H1 (cell line): ENCODE measurements around the gene C15orf61. TPM values are rescaled to one million over a fixed set of nuclear protein-coding genes. Genes with fewer than 3 reads are reported as not detected.

ENCODE experiments used
- polyA plus RNA-seq, 7 experiments: library from polyadenylated mRNA; depleted of rRNA in 3 of 7; stranded (reverse) in 5 of 7; unstranded in 2 of 7; fragments of >200 nt in 5 of 7; fragments of 200-250 nt in 2 of 7; gene quantifications; 1 replicate in 5 of 7; 2 replicates in 1 of 7; 4 replicates in 1 of 7; pipeline versions ENCODE4 v1.2.1 to v1.2.3, GENCODE V29; 2011 to 2013; ENCODE audit warnings: missing spikeins in 2 of 7, mixed read lengths in 2 of 7
- total RNA-seq: library from RNA; stranded (reverse); fragmentation: NEBNext Ultra II Directional; extraction: Animal tissue kit (Norgen Biotek cat#: 25700); gene quantifications from 2 replicates; pipeline ENCODE4 v1.2.1, GENCODE V29; 2021
- TF ChIP-seq, protein P1 (sequence below), 3 experiments: IDR thresholded peaks; 1 replicate in 2 of 3; 2 replicates in 1 of 3; pipeline versions ENCODE4 v1.5.1 to v1.6.1; 2011; ENCODE audit warnings: low read length in 3 of 3, mild to moderate bottlenecking in 3 of 3, inconsistent platforms in 2 of 3, low read depth in 1 of 3, moderate library complexity in 1 of 3; ENCODE audit not compliant: insufficient read depth in 1 of 3; ENCODE audit errors: control extremely low read depth in 1 of 3

The C15orf61 gene
- total and polyA plus RNA-seq, 2 of the 8 experiments (the other 6 are each of a cell fraction or from before 2014, with no cell fraction given): 1.7 to 2.0 TPM

DNA sequence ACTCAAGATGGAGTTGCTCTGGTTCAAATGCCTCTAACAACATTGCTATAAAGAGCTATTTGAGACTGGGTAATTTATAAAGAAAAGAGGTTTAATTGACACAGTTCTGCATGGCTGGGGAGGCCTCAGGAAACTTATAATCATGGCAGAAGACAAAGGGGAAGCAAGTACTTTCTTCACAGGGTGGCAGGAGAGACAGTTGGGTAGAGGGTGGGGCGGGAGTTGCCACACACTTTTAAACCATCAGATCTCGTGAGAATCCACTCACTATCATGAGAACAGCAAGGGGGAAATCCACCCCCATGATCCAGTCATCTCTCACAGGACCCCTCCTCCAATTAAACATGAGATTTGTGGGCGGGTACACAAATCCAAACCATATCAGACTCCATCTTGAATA lies 52.3 kb downstream of the C15orf61 start (continued):
- TF ChIP-seq, protein P1, sequence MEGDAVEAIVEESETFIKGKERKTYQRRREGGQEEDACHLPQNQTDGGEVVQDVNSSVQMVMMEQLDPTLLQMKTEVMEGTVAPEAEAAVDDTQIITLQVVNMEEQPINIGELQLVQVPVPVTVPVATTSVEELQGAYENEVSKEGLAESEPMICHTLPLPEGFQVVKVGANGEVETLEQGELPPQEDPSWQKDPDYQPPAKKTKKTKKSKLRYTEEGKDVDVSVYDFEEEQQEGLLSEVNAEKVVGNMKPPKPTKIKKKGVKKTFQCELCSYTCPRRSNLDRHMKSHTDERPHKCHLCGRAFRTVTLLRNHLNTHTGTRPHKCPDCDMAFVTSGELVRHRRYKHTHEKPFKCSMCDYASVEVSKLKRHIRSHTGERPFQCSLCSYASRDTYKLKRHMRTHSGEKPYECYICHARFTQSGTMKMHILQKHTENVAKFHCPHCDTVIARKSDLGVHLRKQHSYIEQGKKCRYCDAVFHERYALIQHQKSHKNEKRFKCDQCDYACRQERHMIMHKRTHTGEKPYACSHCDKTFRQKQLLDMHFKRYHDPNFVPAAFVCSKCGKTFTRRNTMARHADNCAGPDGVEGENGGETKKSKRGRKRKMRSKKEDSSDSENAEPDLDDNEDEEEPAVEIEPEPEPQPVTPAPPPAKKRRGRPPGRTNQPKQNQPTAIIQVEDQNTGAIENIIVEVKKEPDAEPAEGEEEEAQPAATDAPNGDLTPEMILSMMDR (IDR thresholded peaks at IDR 0.05; ENCODE audit: control extremely low read depth in 1 of 3, insufficient read depth in 1 of 3, low read depth in 1 of 3, low read length in 3 of 3): no peak
